Uterus (tissue), 2 donors: ENCODE measurements around the gene ZNF775.

Experiments
- CTCF ChIP-seq, 4 experiments: fragments of 200-600 bp in 2 of 4; fragments of 450-650 bp in 2 of 4; sonication (generic) in 2 of 4; IDR thresholded peaks; one replicate each; pipeline ENCODE4 v1.5.1; 2016 to 2019; ENCODE audit warnings: antibody characterized with exemption in 4 of 4, mild to moderate bottlenecking in 2 of 4, moderate library complexity in 1 of 4
- POLR2A ChIP-seq, 2 donors: fragments of 450-650 bp; IDR thresholded peaks; one replicate each; pipeline ENCODE4 v1.6.1; 2016; ENCODE audit warnings: antibody characterized with exemption in 2 of 2, mild to moderate bottlenecking in 1 of 2, moderate library complexity in 1 of 2

- TF ChIP-seq CTCF (IDR thresholded peaks at IDR 0.05) (no peak), POLR2A (IDR thresholded peaks at IDR 0.05) (no peak)
Measured at GRCh38 chr7:150421831-150422230, 42.7 kb downstream of the ZNF775 start.
